Endodermal cell (in vitro differentiated cells): ENCODE measurements around the gene CCDC92. TPM values are rescaled to one million over a fixed set of nuclear protein-coding genes. Genes with fewer than 3 reads are reported as not detected.

Experiments used
- DNase-seq: peaks from one replicate; pipeline ENCODE4 v3.0.0-alpha.2; 2017
- H3K27ac ChIP-seq: 2 replicates; pipeline ENCODE4 v1.5.1; 2013; ENCODE audit warnings: mild to moderate bottlenecking, low read depth, low read length, moderate library complexity
- H3K27me3 ChIP-seq: 2 replicates; pipeline ENCODE4 v1.6.1; 2013; ENCODE audit warnings: mild to moderate bottlenecking, low read length, moderate library complexity; ENCODE audit not compliant: insufficient read depth, control insufficient read depth, poor library complexity, severe bottlenecking
- H3K36me3 ChIP-seq: 2 replicates; pipeline ENCODE4 v1.7.0; 2013; ENCODE audit warnings: mild to moderate bottlenecking, low read length, moderate library complexity; ENCODE audit not compliant: control insufficient read depth, insufficient read depth
- H3K4me1 ChIP-seq: one replicate; pipeline ENCODE4 v1.7.0; 2013; ENCODE audit warnings: low read length; ENCODE audit not compliant: control insufficient read depth, insufficient read depth
- H3K4me3 ChIP-seq: 2 replicates; pipeline ENCODE4 v1.5.1; 2013; ENCODE audit warnings: mild to moderate bottlenecking, low read length, moderate library complexity
- H3K9ac ChIP-seq: 2 replicates; pipeline ENCODE4 v1.6.1; 2013; ENCODE audit warnings: mild to moderate bottlenecking, low read length, moderate library complexity; ENCODE audit not compliant: poor library complexity, severe bottlenecking; ENCODE audit errors: extremely low read depth
- H3K9me3 ChIP-seq: 2 replicates; pipeline ENCODE4 v1.6.1; 2013; ENCODE audit warnings: mild to moderate bottlenecking, low read length, moderate library complexity; ENCODE audit not compliant: control insufficient read depth
- H3K27ac Mint-ChIP-seq: 2 replicates; pipeline ENCODE4 v1.8.0; 2020; ENCODE audit warnings: mixed read lengths
- H3K27me3 Mint-ChIP-seq: 2 replicates; pipeline ENCODE4 v1.8.0; 2021; ENCODE audit warnings: mild to moderate bottlenecking, mixed read lengths; ENCODE audit not compliant: insufficient read depth
- H3K36me3 Mint-ChIP-seq: 2 replicates; pipeline ENCODE4 v1.8.0; 2020; ENCODE audit warnings: low read depth, mixed read lengths
- H3K4me1 Mint-ChIP-seq: 2 replicates; pipeline ENCODE4 v1.8.0; 2020; ENCODE audit warnings: mixed read lengths
- H3K4me3 Mint-ChIP-seq: 2 replicates; pipeline ENCODE4 v1.8.0; 2020; ENCODE audit warnings: mild to moderate bottlenecking, moderate library complexity, mixed read lengths
- H3K9me3 Mint-ChIP-seq: 2 replicates; pipeline ENCODE4 v1.8.0; 2020; ENCODE audit warnings: mild to moderate bottlenecking, mixed read lengths
- CTCF ChIP-seq: fragments of 200-600 bp; sonication (generic); conservative IDR thresholded peaks from 2 replicates; pipeline ENCODE4 v1.5.0; 2021; ENCODE audit warnings: antibody characterized with exemption, mild to moderate bottlenecking
- WGBS, 2 experiments: methylation state at CpG; one replicate each; pipeline versions ENCODE4 v1.1.5 to v1.1.7; 2013; ENCODE audit warnings: missing lambda C conversion rate in 2 of 2, mixed read lengths in 1 of 2; ENCODE audit not compliant: insufficient coverage in 1 of 2, insufficient read length in 1 of 2; 5-methylcytosine and 5-hydroxymethylcytosine counted together
- total RNA-seq, 2 donors: library from RNA; stranded (reverse); fragmentation: NEBNext Ultra II Directional in 1 of 2; extraction: Animal tissue kit (Norgen Biotek cat#: 25700) in 1 of 2; gene quantifications; 2 replicates in 1 of 2; 3 replicates in 1 of 2; pipeline ENCODE4 v1.2.1, GENCODE V29; 2021

The CCDC92 gene
- total RNA-seq, 2 donors from 2014 or later, result 37.9 to 45.1 TPM

GRCh38 chr12:123942911-123943648 is 29.6 kb downstream of the CCDC92 start:
- H3K9ac ChIP-seq, result no peak overlapping the region
- H3K4me3 ChIP-seq, result no peak overlapping the region
- peaks cover 4% of the 10 kb centered on the region for H3K27me3 Mint-ChIP-seq
- H3K9me3 Mint-ChIP-seq, result peaks cover 19% of the 10 kb centered on the region
- WGBS, 2 experiments, result 94 to 97% methylated on average over 16 of the region's 16 CpGs
- H3K9me3 ChIP-seq, result peaks cover 27% of the 10 kb centered on the region
- H3K36me3 Mint-ChIP-seq, result peaks cover 58% of the 10 kb centered on the region
- H3K4me3 Mint-ChIP-seq, result no peak overlapping the region
- no peak overlapping the region for H3K27ac Mint-ChIP-seq
- H3K27me3 ChIP-seq, result no peaks in the 10 kb centered on the region
- no peak for DNase-seq
- peaks cover 36% of the 10 kb centered on the region for H3K36me3 ChIP-seq
- H3K4me1 Mint-ChIP-seq, result peaks cover 1% of the 10 kb centered on the region
- TF ChIP-seq CTCF, result no peak
- no peak overlapping the region for H3K27ac ChIP-seq
- no peaks in the 10 kb centered on the region for H3K4me1 ChIP-seq

DNA sequence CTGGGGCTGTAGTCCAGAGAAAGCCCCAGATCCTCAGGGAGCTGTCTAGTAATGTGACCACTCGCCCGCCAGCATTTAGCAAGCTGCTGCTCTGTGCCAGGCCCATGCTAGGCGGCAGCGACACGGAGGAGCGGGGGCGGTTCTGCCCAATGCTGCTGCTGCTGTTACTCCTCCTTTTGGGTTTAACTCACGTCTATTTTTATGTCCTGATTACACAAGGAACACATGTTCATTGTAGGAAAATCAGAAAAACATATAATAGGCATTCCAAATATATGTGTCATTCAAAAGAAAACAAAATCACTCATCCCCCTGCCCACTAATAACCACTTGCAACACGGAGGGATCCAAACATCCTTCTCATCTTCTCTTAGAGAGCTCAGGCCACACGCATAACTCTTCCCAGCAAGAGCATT is 30.4 kb downstream of the CCDC92 start:
- Mint-ChIP-seq H3K27me3 (peaks cover 4% of the 10 kb centered on the region), H3K9me3 (peaks cover 11% of the 10 kb centered on the region), H3K4me1 (no peaks in the 10 kb centered on the region), H3K27ac (no peak overlapping the region), H3K4me3 (no peak overlapping the region), H3K36me3 (peaks cover 56% of the 10 kb centered on the region)
- Histone ChIP-seq H3K9me3 (peaks cover 23% of the 10 kb centered on the region), H3K27me3 (no peaks in the 10 kb centered on the region), H3K9ac (no peak overlapping the region), H3K36me3 (peaks cover 36% of the 10 kb centered on the region), H3K27ac (no peak overlapping the region), H3K4me1 (no peaks in the 10 kb centered on the region), H3K4me3 (no peak overlapping the region)
- no peak for TF ChIP-seq CTCF
- no peak for DNase-seq
- 96 to 100% methylated on average over 4 to 10 of the region's 10 CpGs for WGBS, 2 experiments

GRCh38 chr12:123941624-123942237 is 30.9 kb downstream of the CCDC92 start:
- no peaks in the 10 kb centered on the region for H3K27me3 ChIP-seq
- H3K27ac Mint-ChIP-seq, result no peak overlapping the region
- peaks cover 57% of the 10 kb centered on the region for H3K36me3 Mint-ChIP-seq
- H3K9ac ChIP-seq, result no peak overlapping the region
- no peak for DNase-seq
- 95 to 97% methylated on average over 11 to 13 of the region's 13 CpGs for WGBS, 2 experiments
- peaks cover 36% of the 10 kb centered on the region for H3K36me3 ChIP-seq
- H3K9me3 Mint-ChIP-seq, result peaks cover 9% of the 10 kb centered on the region
- no peak overlapping the region for H3K4me3 ChIP-seq
- no peak overlapping the region for H3K4me3 Mint-ChIP-seq
- H3K9me3 ChIP-seq, result peaks cover 23% of the 10 kb centered on the region
- TF ChIP-seq CTCF, result no peak
- no peaks in the 10 kb centered on the region for H3K4me1 ChIP-seq
- H3K27ac ChIP-seq, result no peak overlapping the region
- H3K4me1 Mint-ChIP-seq, result no peaks in the 10 kb centered on the region
- H3K27me3 Mint-ChIP-seq, result peaks cover 4% of the 10 kb centered on the region
